HepG2 (cell line): ENCODE data around the gene HLA-B.

Experiments
- KDM1A ChIP-seq: IDR thresholded peaks from 2 replicates; pipeline ENCODE4 v1.6.1; 2016; ENCODE audit warnings: missing compliant biosample characterization
- NFIC ChIP-seq: IDR thresholded peaks from 2 replicates; pipeline ENCODE4 v1.6.1; 2012; ENCODE audit warnings: mild to moderate bottlenecking, low read length, inconsistent platforms
- PLRG1 ChIP-seq: fragments of 450-650 bp; conservative IDR thresholded peaks from 2 replicates; pipeline ENCODE4 v1.6.1; 2016
- RAD21 ChIP-seq: fragments of 450-650 bp; formaldehyde crosslinking; IDR thresholded peaks from 2 replicates; pipeline ENCODE4 v1.5.0; 2020; ENCODE audit warnings: mild to moderate bottlenecking
- ZNF569 ChIP-seq: sonication (generic); formaldehyde crosslinking; IDR thresholded peaks from 2 replicates; pipeline ENCODE4 v1.5.0; 2020; ENCODE audit warnings: mild to moderate bottlenecking, missing genetic modification reagents, moderate library complexity, borderline replicate concordance
- TF ChIP-seq, protein P1 (sequence below): sonication (generic); formaldehyde crosslinking; IDR thresholded peaks from 2 replicates; pipeline ENCODE4 v1.4.0; 2020; ENCODE audit warnings: mild to moderate bottlenecking, missing genetic modification reagents
- TF ChIP-seq, protein P2 (sequence below): sonication (generic); formaldehyde crosslinking; IDR thresholded peaks from 2 replicates; pipeline ENCODE4 v1.4.0; 2020; ENCODE audit warnings: missing genetic modification reagents, borderline replicate concordance
- TF ChIP-seq, protein P3 (sequence below), 2 experiments: IDR thresholded peaks; 2 replicates each; pipeline ENCODE4 v1.6.1; 2011 to 2012; ENCODE audit warnings: low read length in 2 of 2, borderline replicate concordance in 1 of 2, low read depth in 1 of 2, mild to moderate bottlenecking in 1 of 2, moderate library complexity in 1 of 2

DNA sequence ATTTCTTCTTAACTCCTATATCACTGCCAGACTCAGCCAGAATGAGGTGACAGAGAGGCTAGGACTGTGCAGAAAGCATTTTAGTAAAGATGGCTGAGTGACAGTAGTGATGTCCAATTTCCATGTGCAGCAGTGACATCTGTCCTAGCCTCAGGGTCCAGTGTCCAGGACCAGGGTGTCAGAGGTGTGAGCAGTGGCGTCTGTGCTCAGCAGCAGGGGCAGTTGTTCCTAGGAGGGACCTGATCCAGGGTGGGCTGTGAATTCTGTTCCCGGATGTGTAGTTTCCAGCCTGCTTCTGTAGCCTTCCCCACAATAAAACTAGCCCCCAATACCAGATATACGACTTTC lies 6.0 kb downstream of the HLA-B start:
- TF ChIP-seq PLRG1: no peak
- TF ChIP-seq, protein P1, sequence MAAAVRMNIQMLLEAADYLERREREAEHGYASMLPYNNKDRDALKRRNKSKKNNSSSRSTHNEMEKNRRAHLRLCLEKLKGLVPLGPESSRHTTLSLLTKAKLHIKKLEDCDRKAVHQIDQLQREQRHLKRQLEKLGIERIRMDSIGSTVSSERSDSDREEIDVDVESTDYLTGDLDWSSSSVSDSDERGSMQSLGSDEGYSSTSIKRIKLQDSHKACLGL: no peak
- TF ChIP-seq, protein P2, sequence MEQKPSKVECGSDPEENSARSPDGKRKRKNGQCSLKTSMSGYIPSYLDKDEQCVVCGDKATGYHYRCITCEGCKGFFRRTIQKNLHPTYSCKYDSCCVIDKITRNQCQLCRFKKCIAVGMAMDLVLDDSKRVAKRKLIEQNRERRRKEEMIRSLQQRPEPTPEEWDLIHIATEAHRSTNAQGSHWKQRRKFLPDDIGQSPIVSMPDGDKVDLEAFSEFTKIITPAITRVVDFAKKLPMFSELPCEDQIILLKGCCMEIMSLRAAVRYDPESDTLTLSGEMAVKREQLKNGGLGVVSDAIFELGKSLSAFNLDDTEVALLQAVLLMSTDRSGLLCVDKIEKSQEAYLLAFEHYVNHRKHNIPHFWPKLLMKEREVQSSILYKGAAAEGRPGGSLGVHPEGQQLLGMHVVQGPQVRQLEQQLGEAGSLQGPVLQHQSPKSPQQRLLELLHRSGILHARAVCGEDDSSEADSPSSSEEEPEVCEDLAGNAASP (CRISPR knock-in tag): no peak
- TF ChIP-seq, protein P3, sequence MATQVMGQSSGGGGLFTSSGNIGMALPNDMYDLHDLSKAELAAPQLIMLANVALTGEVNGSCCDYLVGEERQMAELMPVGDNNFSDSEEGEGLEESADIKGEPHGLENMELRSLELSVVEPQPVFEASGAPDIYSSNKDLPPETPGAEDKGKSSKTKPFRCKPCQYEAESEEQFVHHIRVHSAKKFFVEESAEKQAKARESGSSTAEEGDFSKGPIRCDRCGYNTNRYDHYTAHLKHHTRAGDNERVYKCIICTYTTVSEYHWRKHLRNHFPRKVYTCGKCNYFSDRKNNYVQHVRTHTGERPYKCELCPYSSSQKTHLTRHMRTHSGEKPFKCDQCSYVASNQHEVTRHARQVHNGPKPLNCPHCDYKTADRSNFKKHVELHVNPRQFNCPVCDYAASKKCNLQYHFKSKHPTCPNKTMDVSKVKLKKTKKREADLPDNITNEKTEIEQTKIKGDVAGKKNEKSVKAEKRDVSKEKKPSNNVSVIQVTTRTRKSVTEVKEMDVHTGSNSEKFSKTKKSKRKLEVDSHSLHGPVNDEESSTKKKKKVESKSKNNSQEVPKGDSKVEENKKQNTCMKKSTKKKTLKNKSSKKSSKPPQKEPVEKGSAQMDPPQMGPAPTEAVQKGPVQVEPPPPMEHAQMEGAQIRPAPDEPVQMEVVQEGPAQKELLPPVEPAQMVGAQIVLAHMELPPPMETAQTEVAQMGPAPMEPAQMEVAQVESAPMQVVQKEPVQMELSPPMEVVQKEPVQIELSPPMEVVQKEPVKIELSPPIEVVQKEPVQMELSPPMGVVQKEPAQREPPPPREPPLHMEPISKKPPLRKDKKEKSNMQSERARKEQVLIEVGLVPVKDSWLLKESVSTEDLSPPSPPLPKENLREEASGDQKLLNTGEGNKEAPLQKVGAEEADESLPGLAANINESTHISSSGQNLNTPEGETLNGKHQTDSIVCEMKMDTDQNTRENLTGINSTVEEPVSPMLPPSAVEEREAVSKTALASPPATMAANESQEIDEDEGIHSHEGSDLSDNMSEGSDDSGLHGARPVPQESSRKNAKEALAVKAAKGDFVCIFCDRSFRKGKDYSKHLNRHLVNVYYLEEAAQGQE (IDR thresholded peaks at IDR 0.05; ENCODE audit: borderline replicate concordance in 1 of 2, low read depth in 1 of 2, low read length in 2 of 2): no peak
- TF ChIP-seq KDM1A (CRISPR knock-in tag): no peak
- no peak for TF ChIP-seq ZNF569
- no peak for TF ChIP-seq NFIC
- TF ChIP-seq RAD21: no peak
